ENCODE measurements around the gene FLRT2.

Gene FLRT2

DNA sequence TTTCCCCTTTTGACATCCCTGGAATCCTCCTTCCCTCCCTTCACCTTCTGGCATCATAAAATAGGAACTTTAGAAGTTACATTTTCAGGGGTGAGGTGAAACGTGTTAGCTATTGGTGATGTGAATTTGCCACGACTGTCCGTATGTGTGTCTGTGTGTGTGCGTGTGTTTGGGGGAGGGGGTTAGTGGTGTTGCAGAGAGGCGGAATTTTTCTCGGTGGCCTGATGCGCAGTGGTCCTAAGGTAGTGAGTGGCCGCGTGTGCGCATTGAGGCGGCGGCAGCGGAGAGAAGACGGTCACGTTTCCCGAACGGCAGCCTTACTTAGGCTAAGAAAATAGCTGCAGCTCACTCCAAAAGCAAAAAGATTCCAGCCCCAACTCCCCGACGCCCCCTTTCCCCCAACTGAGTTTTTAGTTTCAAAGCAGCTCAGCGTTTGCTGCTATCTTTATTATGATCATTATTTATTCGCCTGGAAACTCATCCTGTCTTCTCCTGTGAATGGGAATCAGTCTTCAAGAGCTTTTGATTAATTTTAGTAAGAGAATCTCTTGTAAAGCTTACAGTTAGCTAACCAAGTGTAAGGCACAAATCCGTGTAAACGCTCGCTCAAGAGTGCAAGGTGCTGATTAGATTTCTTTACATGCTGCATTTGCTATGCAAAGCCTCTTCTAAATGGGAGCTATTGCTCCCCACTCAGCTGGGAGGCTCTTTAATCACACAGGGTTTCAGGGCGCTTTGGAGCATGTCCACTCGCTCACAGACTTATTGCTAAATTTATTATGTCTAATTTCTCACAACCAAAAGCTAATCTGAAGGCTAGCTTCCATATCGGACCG lies 4.7 kb downstream of the FLRT2 start:
- Mint-ChIP-seq H3K27ac (no peak overlapping the region), H3K4me3 (no peak overlapping the region), H3K4me1 (ENCODE audit: low read depth) (peaks cover 16% of the 10 kb centered on the region), H3K27me3 (peaks cover 65% of the 10 kb centered on the region), H3K9me3 (no peaks in the 10 kb centered on the region), H3K36me3 (ENCODE audit: low read depth) (no peaks in the 10 kb centered on the region)
- no peak for DNase-seq

DNA sequence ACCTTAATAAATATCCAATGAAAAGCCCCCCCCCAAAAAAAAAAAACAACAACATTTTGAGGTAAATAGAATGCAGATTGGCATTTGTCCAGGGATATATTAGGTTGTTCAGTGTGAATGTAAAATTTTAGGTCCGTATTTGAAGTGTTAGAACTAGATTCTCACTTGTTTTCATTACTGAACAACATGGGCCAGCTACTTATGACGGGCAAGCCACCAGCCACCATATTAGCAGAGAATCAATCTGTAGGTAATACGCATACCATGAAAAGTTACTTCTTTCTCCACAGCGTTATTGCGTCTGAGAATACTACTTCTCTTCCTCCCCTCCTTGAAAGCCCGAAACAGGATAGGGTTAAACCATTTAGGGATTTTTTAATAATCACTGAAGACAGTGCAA lies 5.4 kb downstream of the FLRT2 start:
- H3K9me3 Mint-ChIP-seq: no peaks in the 10 kb centered on the region
- H3K36me3 Mint-ChIP-seq (ENCODE audit: low read depth): no peaks in the 10 kb centered on the region
- H3K27ac Mint-ChIP-seq: no peak overlapping the region
- DNase-seq: no peak
- H3K27me3 Mint-ChIP-seq: peaks cover 58% of the 10 kb centered on the region
- H3K4me1 Mint-ChIP-seq (ENCODE audit: low read depth): peaks cover 16% of the 10 kb centered on the region
- no peak overlapping the region for H3K4me3 Mint-ChIP-seq

DNA sequence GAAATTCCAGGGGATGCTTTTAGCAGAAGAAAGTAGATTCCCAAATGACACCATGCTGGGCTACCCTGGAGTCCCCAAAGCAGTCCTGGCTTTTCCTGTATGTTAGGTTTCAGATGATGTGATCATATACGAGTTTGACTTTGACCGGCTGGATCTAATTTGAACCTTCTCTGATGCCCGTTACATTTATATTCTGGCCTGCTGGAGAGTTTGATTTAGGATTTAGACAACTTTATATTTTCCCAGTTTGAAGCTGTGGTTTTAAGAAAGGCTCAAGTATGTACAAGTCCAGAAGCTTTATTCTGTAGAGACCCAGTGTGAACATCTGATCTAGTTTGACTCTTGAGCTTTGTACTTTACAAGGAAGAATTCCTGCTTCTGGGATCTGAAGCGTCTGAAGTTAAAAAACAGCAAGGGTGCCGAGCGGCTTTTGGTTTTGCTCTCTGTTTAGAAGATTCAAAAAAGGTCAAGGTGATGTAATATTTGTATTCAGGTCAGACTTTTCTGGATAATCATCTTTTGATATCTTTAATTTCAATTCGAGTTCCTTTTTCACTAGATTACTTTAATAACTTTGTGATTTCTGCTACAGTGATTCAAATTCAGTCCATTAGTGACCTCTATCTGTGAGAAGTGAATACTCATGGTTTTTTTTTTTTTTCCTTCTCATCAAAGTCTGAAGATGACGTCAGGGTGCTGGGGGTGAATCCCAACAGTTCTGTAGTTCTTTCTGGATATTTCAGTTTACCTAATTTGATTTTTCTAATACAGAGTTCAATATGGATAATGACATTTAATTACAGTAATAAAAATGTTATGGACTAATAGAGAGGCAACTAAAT lies 6.3 kb downstream of the FLRT2 start:
- no peak overlapping the region for H3K27ac Mint-ChIP-seq
- no peaks in the 10 kb centered on the region for H3K9me3 Mint-ChIP-seq
- no peak for DNase-seq
- H3K27me3 Mint-ChIP-seq: peaks cover 49% of the 10 kb centered on the region
- H3K4me3 Mint-ChIP-seq: no peak overlapping the region
- peaks cover 13% of the 10 kb centered on the region for H3K4me1 Mint-ChIP-seq (ENCODE audit: low read depth)
- H3K36me3 Mint-ChIP-seq (ENCODE audit: low read depth): no peaks in the 10 kb centered on the region

DNA sequence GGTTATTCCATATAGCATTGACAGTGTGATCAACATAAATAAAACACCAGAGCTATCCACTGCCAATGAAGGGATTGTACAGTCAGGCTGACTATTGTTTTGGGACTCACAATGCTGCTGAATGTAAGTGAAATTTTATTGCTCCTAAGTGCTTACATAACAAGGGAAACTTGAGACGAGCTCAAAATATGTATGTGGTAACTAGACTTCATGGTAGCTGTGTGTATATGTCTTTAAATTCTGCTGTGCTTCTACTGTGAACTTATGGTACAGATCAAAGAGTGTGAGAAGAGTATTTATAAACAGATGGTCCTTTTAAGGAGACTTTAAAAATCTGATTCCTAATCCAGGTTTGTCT lies 6.9 kb downstream of the FLRT2 start:
- Mint-ChIP-seq H3K9me3 (no peaks in the 10 kb centered on the region), H3K4me3 (no peak overlapping the region), H3K27me3 (peaks cover 43% of the 10 kb centered on the region), H3K36me3 (ENCODE audit: low read depth) (no peaks in the 10 kb centered on the region), H3K27ac (no peak overlapping the region), H3K4me1 (ENCODE audit: low read depth) (peaks cover 12% of the 10 kb centered on the region)
- DNase-seq: no peak

DNA sequence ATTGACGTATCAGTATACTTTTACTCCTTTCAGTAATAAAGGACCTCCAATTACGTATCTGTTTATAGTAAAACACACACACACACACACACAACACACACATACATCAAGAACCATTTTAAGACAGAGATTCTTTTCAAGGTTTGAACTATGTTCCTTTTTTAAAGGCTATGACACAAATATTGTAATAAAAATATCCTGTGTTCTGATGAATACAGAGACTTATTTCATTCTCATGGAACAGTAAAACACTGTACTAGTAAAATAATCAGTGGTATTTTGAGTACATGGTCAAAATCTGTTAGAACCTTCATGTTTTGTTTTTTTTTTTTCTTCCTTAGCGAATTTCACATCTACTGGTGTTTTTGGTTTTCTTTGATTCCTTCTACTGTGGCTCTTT lies 7.6 kb downstream of the FLRT2 start:
- no peaks in the 10 kb centered on the region for H3K9me3 Mint-ChIP-seq
- no peaks in the 10 kb centered on the region for H3K36me3 Mint-ChIP-seq (ENCODE audit: low read depth)
- peaks cover 36% of the 10 kb centered on the region for H3K27me3 Mint-ChIP-seq
- no peak overlapping the region for H3K27ac Mint-ChIP-seq
- no peak overlapping the region for H3K4me3 Mint-ChIP-seq
- DNase-seq: no peak
- peaks cover 5% of the 10 kb centered on the region for H3K4me1 Mint-ChIP-seq (ENCODE audit: low read depth)

DNA sequence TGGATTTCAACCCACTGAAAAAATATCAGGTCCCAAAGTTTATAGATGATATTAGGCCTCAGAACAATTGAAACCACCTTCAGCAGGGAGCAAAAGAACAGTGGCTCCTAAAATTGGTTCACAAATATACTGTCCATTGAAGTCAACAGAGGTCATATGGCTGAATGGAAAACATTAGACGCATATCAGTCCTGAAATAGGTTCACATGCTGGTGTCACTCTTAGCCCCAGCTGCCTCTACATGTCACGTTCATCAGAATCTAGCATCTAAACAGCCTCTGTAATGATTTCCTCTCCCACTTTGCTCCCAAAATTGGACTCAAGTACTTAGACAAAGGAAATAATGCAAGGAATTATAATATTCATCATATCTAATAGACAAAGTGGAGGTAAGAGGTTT lies 8.7 kb downstream of the FLRT2 start:
- no peaks in the 10 kb centered on the region for H3K36me3 Mint-ChIP-seq (ENCODE audit: low read depth)

DNA sequence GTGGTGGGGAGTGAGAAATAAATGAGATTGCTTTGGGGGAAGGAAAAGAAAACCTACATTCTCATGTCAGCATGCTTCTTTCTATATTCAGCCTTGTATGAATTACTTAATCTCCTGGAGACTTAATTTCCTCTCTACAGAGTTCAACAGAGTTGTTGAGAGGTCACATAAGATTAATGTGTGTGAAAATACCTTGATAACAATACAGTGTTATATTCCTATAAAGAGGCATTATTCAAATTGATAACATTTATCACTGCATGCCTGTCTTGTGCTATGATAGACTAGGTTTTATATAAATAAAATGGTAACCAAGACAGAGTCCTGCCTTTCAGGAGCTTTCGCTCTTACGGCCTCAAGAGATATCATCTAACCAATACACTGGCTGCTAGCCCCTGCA lies 9.6 kb downstream of the FLRT2 start:
- Mint-ChIP-seq H3K4me3 (no peak overlapping the region), H3K36me3 (ENCODE audit: low read depth) (no peaks in the 10 kb centered on the region), H3K9me3 (peaks cover 2% of the 10 kb centered on the region), H3K27ac (no peak overlapping the region), H3K27me3 (peaks cover 22% of the 10 kb centered on the region), H3K4me1 (ENCODE audit: low read depth) (no peaks in the 10 kb centered on the region)
- no peak for DNase-seq

More for the DNA sequence above, 8.7 kb downstream of the FLRT2 start:
- Mint-ChIP-seq H3K27me3 (peaks cover 30% of the 10 kb centered on the region), H3K4me1 (ENCODE audit: low read depth) (peaks cover 1% of the 10 kb centered on the region), H3K9me3 (peaks cover 2% of the 10 kb centered on the region), H3K4me3 (no peak overlapping the region), H3K27ac (no peak overlapping the region)
- no peak for DNase-seq

DNA sequence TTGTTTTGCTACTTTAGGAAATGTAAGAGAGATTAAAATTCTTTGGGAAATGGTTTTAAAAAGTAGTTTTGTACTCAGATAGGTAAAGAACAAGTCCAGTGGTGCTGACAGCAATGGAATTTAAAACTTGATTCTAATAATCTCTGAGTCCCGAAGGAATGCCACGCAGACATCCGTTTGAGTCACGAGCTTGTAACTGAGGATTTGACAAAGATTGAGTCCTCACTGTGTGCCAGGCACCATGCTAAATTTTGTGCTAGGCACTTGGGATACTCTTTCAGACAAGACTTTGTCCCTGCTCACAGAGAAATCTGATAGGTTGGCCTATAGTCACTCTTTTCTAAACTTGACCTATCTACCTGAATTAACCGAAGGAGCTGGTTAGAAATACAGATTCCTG lies 12.7 kb downstream of the FLRT2 start:
- Mint-ChIP-seq H3K4me3 (no peak overlapping the region), H3K4me1 (ENCODE audit: low read depth) (no peaks in the 10 kb centered on the region), H3K36me3 (ENCODE audit: low read depth) (no peaks in the 10 kb centered on the region), H3K27ac (no peak overlapping the region), H3K9me3 (peaks cover 2% of the 10 kb centered on the region), H3K27me3 (no peaks in the 10 kb centered on the region)
- DNase-seq: no peak

DNA sequence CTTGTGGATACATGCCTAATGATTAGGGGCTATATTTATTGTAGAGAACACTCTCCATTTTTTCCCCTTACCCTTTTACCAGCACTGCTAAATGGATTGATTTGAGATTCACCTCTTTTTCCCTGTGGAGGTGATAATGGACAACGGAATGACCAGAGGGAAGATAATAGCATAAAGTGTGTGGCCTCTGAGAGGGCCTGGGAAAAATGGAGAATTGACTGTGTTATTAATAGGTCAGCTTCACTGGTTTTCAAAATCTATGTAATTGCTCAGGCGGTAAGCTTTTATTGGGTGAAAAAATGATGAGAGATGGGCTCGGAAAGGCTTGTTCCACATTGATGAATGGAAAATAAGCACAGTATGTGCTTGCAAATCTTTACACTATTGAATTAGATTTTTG lies 15.8 kb downstream of the FLRT2 start:
- no peaks in the 10 kb centered on the region for H3K36me3 Mint-ChIP-seq (ENCODE audit: low read depth)
- H3K4me3 Mint-ChIP-seq: no peak overlapping the region
- H3K27ac Mint-ChIP-seq: no peak overlapping the region
- H3K27me3 Mint-ChIP-seq: no peaks in the 10 kb centered on the region
- DNase-seq: no peak
- no peaks in the 10 kb centered on the region for H3K4me1 Mint-ChIP-seq (ENCODE audit: low read depth)
- peaks cover 2% of the 10 kb centered on the region for H3K9me3 Mint-ChIP-seq

DNA sequence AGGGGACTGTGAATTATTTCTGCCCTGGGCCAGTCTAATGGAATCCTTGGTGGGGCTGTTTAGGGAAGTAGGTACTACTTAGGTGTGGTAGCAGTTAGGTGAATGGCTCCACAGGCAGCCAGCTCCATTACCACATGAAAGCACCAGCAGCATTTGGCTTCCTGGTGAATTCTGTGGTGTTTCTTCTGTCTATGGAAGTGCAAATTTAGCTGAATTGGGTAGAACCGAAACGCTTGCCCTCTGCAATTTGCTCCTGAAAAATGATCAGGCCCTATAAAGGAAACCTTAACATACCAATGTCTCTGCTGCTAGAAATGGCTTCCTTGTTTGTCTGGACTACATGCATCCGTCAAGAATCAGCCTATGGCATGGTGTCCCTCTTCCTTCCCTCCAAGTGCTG lies 16.4 kb downstream of the FLRT2 start:
- Mint-ChIP-seq H3K9me3 (peaks cover 4% of the 10 kb centered on the region), H3K4me3 (no peak overlapping the region), H3K27me3 (no peaks in the 10 kb centered on the region), H3K4me1 (ENCODE audit: low read depth) (no peaks in the 10 kb centered on the region), H3K36me3 (ENCODE audit: low read depth) (no peaks in the 10 kb centered on the region), H3K27ac (no peak overlapping the region)
- no peak for DNase-seq

DNA sequence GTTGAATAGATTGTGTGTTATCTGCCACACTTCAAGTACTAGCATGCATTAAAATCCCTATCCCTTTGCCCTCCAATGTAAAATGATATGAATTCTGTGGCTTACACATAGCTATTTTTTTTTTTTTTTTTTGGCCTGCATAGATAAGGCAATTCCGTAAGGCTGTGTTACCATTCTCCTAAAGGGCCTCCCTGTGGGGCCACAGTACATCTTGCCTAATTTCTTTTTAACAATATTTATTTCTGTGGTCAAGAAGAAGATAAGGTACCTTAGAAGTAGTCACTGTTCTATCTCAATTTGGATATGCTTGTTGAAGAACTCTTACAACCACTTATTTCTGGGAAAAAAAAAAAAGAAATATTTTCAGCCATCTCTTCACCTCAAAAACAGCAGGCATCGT lies 19.8 kb downstream of the FLRT2 start:
- Mint-ChIP-seq H3K36me3 (ENCODE audit: low read depth) (no peaks in the 10 kb centered on the region), H3K27ac (no peak overlapping the region), H3K9me3 (peaks cover 2% of the 10 kb centered on the region), H3K4me1 (ENCODE audit: low read depth) (no peaks in the 10 kb centered on the region), H3K27me3 (no peaks in the 10 kb centered on the region), H3K4me3 (no peak overlapping the region)
- no peak for DNase-seq

DNA sequence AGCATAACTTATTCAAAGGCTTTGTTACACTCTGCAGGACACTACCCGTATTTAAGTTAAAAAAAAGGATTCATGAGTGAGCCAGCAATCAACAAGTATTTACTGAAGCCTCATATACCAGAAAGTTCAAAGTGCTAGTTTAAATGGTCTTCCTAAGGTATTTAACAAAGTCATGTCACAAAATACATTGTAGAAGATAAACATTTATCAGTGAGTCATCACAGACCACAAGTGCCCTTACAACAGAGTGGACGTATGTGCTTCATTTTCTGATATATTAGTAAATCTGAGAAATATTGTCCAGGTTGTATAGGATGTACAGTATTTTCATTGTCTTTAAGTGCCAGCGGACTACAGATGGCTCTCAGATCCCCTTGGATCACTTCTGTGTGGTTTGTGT lies 24.2 kb downstream of the FLRT2 start:
- Mint-ChIP-seq H3K27ac (no peak overlapping the region), H3K9me3 (peaks cover 2% of the 10 kb centered on the region), H3K27me3 (no peaks in the 10 kb centered on the region), H3K4me1 (ENCODE audit: low read depth) (no peaks in the 10 kb centered on the region), H3K4me3 (no peak overlapping the region), H3K36me3 (ENCODE audit: low read depth) (no peaks in the 10 kb centered on the region)
- no peak for DNase-seq

DNA sequence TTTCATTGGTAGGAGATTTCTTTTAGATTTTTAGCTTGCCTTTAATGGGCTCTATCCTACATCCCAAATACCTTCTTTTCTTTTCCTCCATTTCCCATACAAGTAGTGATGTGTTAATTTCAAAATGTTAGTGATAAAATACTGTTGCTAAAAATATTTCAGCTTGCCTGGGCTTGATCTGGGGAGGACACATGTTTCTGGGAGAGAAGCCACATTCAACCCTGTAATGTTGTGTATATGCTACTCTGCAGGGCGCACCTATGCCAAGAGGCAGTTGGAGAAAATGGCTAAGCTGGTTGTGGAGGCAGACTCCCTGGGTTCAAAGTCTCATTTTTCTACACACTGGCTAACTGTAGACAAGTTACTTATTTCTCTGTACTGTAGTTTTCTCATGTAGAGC lies 26.3 kb downstream of the FLRT2 start:
- no peak overlapping the region for H3K4me3 Mint-ChIP-seq
- H3K4me1 Mint-ChIP-seq (ENCODE audit: low read depth): no peaks in the 10 kb centered on the region
- no peaks in the 10 kb centered on the region for H3K27me3 Mint-ChIP-seq
- no peak for DNase-seq
- H3K27ac Mint-ChIP-seq: no peak overlapping the region
- no peaks in the 10 kb centered on the region for H3K36me3 Mint-ChIP-seq (ENCODE audit: low read depth)
- H3K9me3 Mint-ChIP-seq: peaks cover 2% of the 10 kb centered on the region

DNA sequence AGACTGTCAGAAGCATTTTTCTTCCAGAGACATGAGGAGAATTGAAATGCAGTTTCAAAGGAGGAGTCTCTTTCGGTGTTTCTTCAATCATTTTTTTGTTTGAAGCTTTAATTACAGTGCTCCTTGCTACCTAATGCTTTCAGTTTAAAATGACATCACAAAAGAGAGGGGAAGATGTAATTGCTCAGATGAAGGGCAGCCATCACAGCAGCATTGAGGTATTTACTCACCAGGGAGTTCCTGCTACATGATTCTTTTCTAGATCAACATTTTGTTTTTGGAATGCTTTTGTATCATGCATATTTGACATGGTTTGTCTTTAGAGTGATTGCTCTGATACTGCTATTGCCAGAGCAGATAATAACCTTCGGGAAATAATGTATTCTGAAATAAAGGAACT lies 28.6 kb downstream of the FLRT2 start:
- Mint-ChIP-seq H3K9me3 (peaks cover 2% of the 10 kb centered on the region), H3K4me1 (ENCODE audit: low read depth) (no peaks in the 10 kb centered on the region), H3K36me3 (ENCODE audit: low read depth) (no peaks in the 10 kb centered on the region), H3K27me3 (no peaks in the 10 kb centered on the region), H3K4me3 (no peak overlapping the region), H3K27ac (no peak overlapping the region)
- DNase-seq: no peak

DNA sequence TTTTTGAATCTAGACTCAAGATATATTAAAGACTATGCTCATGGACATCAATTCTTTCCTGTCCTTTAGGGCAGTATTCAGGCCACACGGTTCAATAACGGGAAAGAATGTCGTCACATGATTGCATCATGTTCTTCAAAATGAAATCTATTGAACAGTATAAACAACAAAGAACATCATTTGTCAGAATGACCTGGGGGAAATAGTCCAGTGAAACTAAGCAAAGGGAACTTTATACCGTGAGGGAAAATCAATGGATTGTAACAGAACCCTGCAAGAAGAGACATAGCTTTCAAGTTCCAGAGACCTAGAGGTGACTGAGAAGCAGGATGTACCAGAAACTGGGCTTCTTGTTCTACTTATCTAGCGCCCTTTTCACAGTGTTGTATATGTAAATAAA lies 32.7 kb downstream of the FLRT2 start:
- no peak overlapping the region for H3K4me3 Mint-ChIP-seq
- no peak overlapping the region for H3K27ac Mint-ChIP-seq
- peaks cover 8% of the 10 kb centered on the region for H3K9me3 Mint-ChIP-seq
- no peaks in the 10 kb centered on the region for H3K4me1 Mint-ChIP-seq (ENCODE audit: low read depth)
- no peak for DNase-seq
- no peaks in the 10 kb centered on the region for H3K36me3 Mint-ChIP-seq (ENCODE audit: low read depth)
- H3K27me3 Mint-ChIP-seq: no peaks in the 10 kb centered on the region
